Activated naive CD4-positive, alpha-beta T cell treated with anti-CD3 and anti-CD28 coated beads, Interleukin-2, amount 50 U/mL, for 24 hours (primary cell): ENCODE data around the gene UGDH.
"Not testable (repeated sequence)": the region's sequence is repeated elsewhere in the genome, so short reads cannot be mapped to it uniquely, and the experiment has no call there.

Experiments used
- H3K27ac Mint-ChIP-seq: one replicate; pipeline ENCODE4 v1.8.0; 2021; ENCODE audit warnings: mild to moderate bottlenecking, mixed read lengths
- H3K27me3 Mint-ChIP-seq: one replicate; pipeline ENCODE4 v1.8.0; 2021; ENCODE audit warnings: mixed read lengths
- H3K36me3 Mint-ChIP-seq: one replicate; pipeline ENCODE4 v1.8.0; 2021; ENCODE audit warnings: mixed read lengths
- H3K4me1 Mint-ChIP-seq: one replicate; pipeline ENCODE4 v1.8.0; 2021; ENCODE audit warnings: mixed read lengths
- H3K4me3 Mint-ChIP-seq: one replicate; pipeline ENCODE4 v1.8.0; 2021; ENCODE audit warnings: mild to moderate bottlenecking, mixed read lengths
- H3K9me3 Mint-ChIP-seq: one replicate; pipeline ENCODE4 v1.8.0; 2021; ENCODE audit warnings: mixed read lengths

The UGDH gene

GRCh38 chr4:39542611-39543012 lies 15.4 kb upstream of the UGDH start:
- Mint-ChIP-seq H3K9me3 (no peaks in the 10 kb centered on the region), H3K36me3 (no peaks in the 10 kb centered on the region)

GRCh38 chr4:39541987-39542610 lies 14.9 kb upstream of the UGDH start:
- no peaks in the 10 kb centered on the region for H3K9me3 Mint-ChIP-seq
- H3K27me3 Mint-ChIP-seq: no peaks in the 10 kb centered on the region
- H3K36me3 Mint-ChIP-seq: no peaks in the 10 kb centered on the region
- H3K27ac Mint-ChIP-seq: no peak overlapping the region
- no peaks in the 10 kb centered on the region for H3K4me1 Mint-ChIP-seq
- H3K4me3 Mint-ChIP-seq: no peak overlapping the region

More at GRCh38 chr4:39542611-39543012, 15.4 kb upstream of the UGDH start:
- no peak overlapping the region for H3K27ac Mint-ChIP-seq
- no peaks in the 10 kb centered on the region for H3K27me3 Mint-ChIP-seq
- no peak overlapping the region for H3K4me3 Mint-ChIP-seq
- H3K4me1 Mint-ChIP-seq: no peaks in the 10 kb centered on the region

DNA sequence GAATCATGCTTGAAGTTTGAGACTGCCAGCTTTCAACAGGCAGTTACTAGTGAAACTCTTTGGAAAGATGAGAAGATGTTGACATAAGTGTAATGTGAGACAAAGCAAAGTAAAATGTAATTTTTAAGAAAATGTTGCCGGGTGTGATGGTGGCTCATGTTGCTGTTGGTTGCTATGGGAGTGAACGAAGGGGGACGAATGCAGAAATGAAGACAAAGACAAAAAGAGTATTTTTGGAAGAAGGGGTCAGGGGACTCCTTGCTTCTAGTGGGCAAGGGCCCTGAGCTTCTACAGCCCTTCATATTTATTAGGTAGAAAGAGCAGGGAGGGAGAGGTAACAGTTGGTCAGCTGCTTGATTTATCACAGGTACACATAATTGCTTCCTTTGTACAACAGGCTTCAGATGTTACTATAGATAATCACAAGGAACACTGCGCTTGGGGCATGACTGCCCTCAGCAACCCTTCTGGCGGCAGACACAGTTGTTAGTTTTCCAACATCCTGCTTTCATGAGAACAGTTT lies 11.9 kb upstream of the UGDH start:
- no peaks in the 10 kb centered on the region for H3K4me1 Mint-ChIP-seq
- no peaks in the 10 kb centered on the region for H3K27me3 Mint-ChIP-seq
- no peak overlapping the region for H3K4me3 Mint-ChIP-seq
- H3K9me3 Mint-ChIP-seq: no peaks in the 10 kb centered on the region
- H3K36me3 Mint-ChIP-seq: no peaks in the 10 kb centered on the region
- no peak overlapping the region for H3K27ac Mint-ChIP-seq

DNA sequence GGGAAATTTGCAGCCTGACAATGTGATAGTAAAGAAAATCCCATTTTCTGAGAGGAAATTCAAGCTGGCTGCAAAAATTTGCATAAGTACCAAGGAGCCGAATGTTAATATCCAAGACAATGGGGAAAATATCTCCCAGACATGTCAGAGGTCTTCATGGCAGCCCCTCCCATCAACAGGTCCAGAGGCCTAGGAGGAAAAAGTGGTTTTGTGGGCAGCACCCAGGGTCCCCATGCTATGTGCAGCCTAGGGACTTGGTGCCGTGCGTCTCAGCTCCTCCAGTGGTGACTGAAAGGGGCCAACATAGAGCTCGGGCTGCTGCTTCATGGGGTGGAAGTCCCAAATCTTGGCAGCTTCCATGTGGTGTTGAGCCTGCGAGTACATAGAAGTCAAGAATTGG lies 6.3 kb upstream of the UGDH start:
- Mint-ChIP-seq H3K27ac (no peak overlapping the region), H3K4me3 (no peak overlapping the region), H3K27me3 (no peaks in the 10 kb centered on the region), H3K36me3 (peaks cover 20% of the 10 kb centered on the region), H3K4me1 (no peaks in the 10 kb centered on the region), H3K9me3 (peaks cover 16% of the 10 kb centered on the region)

DNA sequence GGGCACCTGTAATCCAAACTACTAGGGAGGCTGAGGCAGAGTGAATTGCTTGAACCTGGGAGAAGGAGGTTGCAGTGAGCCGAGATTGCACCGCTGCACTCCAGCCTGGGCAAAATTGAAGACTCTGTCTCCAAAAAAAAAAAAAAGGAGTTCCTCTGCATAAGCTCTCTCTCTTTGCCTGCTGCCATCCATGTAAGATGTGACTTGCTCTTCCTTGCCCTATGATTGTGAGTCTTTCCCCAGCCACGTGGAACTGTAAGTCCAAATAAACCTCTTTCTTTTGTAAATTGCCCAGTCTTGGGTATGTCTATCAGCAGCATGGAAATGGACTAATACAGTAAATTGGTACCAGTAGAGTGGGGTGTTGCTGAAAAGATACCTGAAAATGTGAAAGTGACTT lies 5.0 kb upstream of the UGDH start:
- not testable (repeated sequence) for H3K27me3 Mint-ChIP-seq, H3K4me3 Mint-ChIP-seq, H3K4me1 Mint-ChIP-seq
- peak overlapping the region; percentile 36 for H3K27ac Mint-ChIP-seq
- H3K36me3 Mint-ChIP-seq: peaks cover 20% of the 10 kb centered on the region
- H3K9me3 Mint-ChIP-seq: peaks cover 16% of the 10 kb centered on the region

DNA sequence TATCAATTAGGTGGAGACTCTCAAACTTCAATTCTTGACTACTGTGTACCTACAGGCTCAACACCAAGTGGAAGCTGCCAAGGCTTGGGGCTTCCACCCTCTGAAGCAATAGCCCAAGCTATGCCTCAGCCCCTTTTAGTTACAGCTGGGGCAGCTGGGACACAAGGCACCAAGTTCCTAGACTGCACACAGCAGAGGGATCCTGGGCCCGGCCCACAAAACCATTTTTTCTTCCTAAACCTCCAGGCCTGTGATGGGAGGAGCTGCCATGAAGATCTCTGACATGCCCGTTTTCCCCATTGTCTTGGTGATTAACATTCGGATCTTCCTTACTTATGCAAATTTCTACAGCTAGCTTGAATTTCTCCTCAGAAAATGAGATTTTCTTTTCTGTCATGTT lies 3.4 kb upstream of the UGDH start:
- no peak overlapping the region for H3K27ac Mint-ChIP-seq
- no peak overlapping the region for H3K4me3 Mint-ChIP-seq
- peaks cover 20% of the 10 kb centered on the region for H3K36me3 Mint-ChIP-seq
- H3K4me1 Mint-ChIP-seq: peaks cover 16% of the 10 kb centered on the region
- peaks cover 16% of the 10 kb centered on the region for H3K9me3 Mint-ChIP-seq
- no peaks in the 10 kb centered on the region for H3K27me3 Mint-ChIP-seq

GRCh38 chr4:39529534-39529933 lies 2.3 kb upstream of the UGDH start:
- Mint-ChIP-seq H3K36me3 (peaks cover 20% of the 10 kb centered on the region), H3K9me3 (peaks cover 16% of the 10 kb centered on the region), H3K27me3 (no peaks in the 10 kb centered on the region), H3K27ac (no peak overlapping the region), H3K4me3 (no peak overlapping the region), H3K4me1 (peaks cover 17% of the 10 kb centered on the region)

DNA sequence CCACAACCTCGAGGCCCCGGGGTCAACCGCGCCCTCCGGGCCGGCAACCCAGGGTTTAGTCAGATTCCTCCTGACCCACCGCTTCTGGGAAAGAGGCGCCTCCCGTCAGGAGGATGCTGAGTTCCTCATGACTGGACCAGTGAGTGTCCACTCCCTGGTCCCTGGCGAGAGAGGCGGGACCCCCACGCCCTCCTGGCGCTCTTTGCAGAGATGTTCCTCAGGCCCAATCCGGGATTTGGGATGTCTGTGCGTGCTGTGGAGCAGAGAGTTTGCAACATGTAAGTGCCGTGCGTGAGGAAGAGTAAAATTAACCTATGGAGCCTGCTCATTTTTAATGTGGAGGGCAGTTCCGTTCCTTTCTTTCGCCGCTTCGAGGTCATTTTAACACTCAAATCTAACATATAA lies 824 bp upstream of the UGDH start:
- Mint-ChIP-seq H3K27me3 (no peaks in the 10 kb centered on the region), H3K27ac (peak overlapping the region; percentile 74), H3K4me3 (peak overlapping the region; percentile 98), H3K4me1 (peaks cover 17% of the 10 kb centered on the region), H3K9me3 (peaks cover 16% of the 10 kb centered on the region), H3K36me3 (peaks cover 20% of the 10 kb centered on the region)

GRCh38 chr4:39526765-39527295 lies 409 bp downstream of the UGDH start:
- no peaks in the 10 kb centered on the region for H3K27me3 Mint-ChIP-seq
- H3K4me1 Mint-ChIP-seq: peaks cover 17% of the 10 kb centered on the region
- peak overlapping the region; percentile 98 for H3K4me3 Mint-ChIP-seq
- peak overlapping the region; percentile 88 for H3K27ac Mint-ChIP-seq
- H3K36me3 Mint-ChIP-seq: peaks cover 13% of the 10 kb centered on the region
- H3K9me3 Mint-ChIP-seq: peaks cover 7% of the 10 kb centered on the region

- peaks cover 3% of the 10 kb centered on the region for H3K9me3 Mint-ChIP-seq
- peak overlapping the region; percentile 88 for H3K27ac Mint-ChIP-seq
These were observed 1.2 kb downstream of the UGDH start for GRCh38 chr4:39525822-39526690.

DNA sequence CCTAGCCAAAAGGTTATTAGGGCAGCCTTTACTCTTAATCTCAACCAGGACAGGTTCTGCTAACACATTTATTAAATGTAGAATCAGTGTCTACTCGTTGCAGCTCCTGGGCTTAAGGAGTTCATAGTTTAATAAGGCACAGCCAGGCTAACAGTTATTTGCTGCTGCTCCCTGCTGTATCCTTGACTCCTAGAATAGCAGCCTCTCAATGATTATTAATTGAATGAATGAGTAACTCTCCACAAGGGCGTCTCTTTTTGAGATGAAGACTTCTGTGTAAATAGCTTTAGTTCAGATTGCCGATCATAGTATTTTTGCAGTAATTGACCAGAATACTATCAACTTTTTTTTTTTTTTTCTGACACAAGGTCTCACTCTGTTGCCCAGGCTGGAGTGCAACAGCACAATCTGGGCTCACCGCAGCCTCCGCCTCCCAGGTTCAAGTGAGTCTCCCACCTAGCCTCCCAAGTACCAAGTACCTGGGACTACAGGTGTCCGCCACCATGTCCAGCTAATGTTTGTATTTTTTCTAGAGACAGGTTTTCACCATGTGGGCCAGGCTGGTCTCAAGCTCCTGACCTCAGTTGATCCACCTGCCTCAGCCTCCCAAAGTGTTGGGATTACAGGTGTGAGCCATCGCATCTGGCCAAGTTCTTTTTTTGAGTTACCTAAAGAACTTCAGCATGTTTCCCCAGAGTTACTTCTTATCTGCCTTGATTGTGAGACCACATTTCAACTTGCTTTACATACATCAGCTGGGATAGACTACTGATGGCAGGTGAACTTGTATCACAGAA lies 2.9 kb downstream of the UGDH start:
- Mint-ChIP-seq H3K4me1 (peaks cover 17% of the 10 kb centered on the region), H3K36me3 (no peaks in the 10 kb centered on the region), H3K9me3 (no peaks in the 10 kb centered on the region), H3K27ac (no peak overlapping the region), H3K4me3 (no peak overlapping the region), H3K27me3 (no peaks in the 10 kb centered on the region)

More at GRCh38 chr4:39525822-39526690, 1.2 kb downstream of the UGDH start:
- H3K4me1 Mint-ChIP-seq: peaks cover 17% of the 10 kb centered on the region
- peak overlapping the region; percentile 98 for H3K4me3 Mint-ChIP-seq
- H3K27me3 Mint-ChIP-seq: no peaks in the 10 kb centered on the region
- H3K36me3 Mint-ChIP-seq: peaks cover 6% of the 10 kb centered on the region

GRCh38 chr4:39522068-39522467 lies 5.2 kb downstream of the UGDH start:
- Mint-ChIP-seq H3K4me1 (peaks cover 11% of the 10 kb centered on the region), H3K27ac (no peak overlapping the region), H3K27me3 (no peaks in the 10 kb centered on the region), H3K9me3 (no peaks in the 10 kb centered on the region), H3K36me3 (no peaks in the 10 kb centered on the region), H3K4me3 (no peak overlapping the region)

DNA sequence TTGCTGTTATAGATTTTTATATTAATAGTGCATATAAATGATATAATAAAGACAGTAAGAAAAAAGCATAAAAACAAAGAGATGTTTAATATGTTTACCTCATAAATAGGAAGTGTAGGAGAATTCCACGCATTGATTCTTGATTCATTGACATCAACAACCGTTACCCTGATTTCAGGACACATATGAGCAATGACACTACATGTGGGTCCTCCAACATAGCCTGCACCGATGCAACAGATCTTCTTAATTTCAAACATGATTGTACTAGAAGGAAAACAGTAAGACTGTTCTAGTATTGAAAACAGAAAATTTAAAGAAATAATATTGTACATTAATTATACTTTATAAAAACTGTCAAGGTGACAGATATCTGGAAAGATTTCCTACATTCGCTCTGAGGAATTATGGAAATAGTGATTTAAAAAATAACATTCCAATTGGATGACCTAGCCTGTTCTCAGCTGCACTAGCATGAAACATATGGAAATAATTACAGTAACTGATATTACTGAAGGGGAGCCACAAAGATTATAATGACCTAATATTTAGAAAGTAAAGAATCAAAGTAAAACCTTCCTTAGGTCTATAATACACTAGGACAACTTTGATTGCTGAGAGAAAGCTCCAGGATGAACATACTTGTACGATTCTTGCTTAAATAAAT lies 5.9 kb downstream of the UGDH start:
- Mint-ChIP-seq H3K4me1 (peaks cover 8% of the 10 kb centered on the region), H3K27ac (no peak overlapping the region), H3K27me3 (no peaks in the 10 kb centered on the region), H3K9me3 (no peaks in the 10 kb centered on the region), H3K36me3 (no peaks in the 10 kb centered on the region), H3K4me3 (no peak overlapping the region)

DNA sequence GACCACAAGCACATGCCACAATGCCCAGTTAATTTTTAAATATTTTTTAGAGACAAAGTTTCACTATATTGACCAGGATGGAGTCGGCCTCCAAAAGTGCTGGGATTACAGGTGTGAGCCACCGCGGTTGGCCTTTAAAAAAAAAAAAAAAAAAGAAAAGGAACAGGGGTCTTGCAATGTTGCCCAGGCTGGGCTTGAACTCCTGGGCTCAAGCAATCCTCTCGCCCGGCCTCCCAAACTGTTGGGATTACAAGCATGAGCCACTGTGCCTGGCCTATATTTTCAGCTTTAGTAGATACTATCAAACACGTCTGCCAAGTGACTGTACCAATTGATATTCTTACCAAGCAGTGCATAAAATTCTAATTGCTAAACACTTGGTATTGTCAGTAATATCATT lies 8.8 kb downstream of the UGDH start:
- no peak overlapping the region for H3K4me3 Mint-ChIP-seq
- no peaks in the 10 kb centered on the region for H3K36me3 Mint-ChIP-seq
- H3K27ac Mint-ChIP-seq: no peak overlapping the region
- no peaks in the 10 kb centered on the region for H3K4me1 Mint-ChIP-seq
- no peaks in the 10 kb centered on the region for H3K9me3 Mint-ChIP-seq
- no peaks in the 10 kb centered on the region for H3K27me3 Mint-ChIP-seq

GRCh38 chr4:39516407-39516966 lies 10.8 kb downstream of the UGDH start:
- H3K27ac Mint-ChIP-seq: no peak overlapping the region
- H3K36me3 Mint-ChIP-seq: peaks cover 3% of the 10 kb centered on the region
- H3K9me3 Mint-ChIP-seq: no peaks in the 10 kb centered on the region
- no peaks in the 10 kb centered on the region for H3K4me1 Mint-ChIP-seq
- H3K4me3 Mint-ChIP-seq: no peak overlapping the region
- no peaks in the 10 kb centered on the region for H3K27me3 Mint-ChIP-seq
